Measurements from ENCODE around the gene ZNHIT1.

DNA sequence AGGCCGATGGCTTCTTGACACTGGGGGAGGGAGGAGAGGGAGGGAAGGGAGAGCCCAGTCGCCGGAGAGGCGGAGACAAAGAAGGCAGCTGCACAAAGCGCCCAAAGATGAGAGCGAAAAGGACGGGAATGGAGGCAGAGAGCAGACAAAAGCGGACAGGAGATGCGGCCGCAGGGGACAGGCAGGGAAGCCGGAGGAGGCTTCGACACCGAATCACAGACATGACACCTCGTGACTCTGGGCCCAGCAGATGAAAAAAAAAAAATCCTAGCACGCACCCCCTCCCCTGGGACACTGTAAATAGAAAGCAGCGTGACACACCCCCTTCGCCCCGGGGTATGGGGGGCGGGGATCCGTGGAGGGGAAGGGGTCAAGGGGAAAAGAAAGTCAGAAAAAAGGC, 38.8 kb upstream of the ZNHIT1 start:
- TF ChIP-seq POLR2A (IDR thresholded peaks at IDR 0.05; ENCODE audit: low read depth): no peak
- no peak for TF ChIP-seq POLR2AphosphoS5 (IDR thresholded peaks at IDR 0.05)
- TF ChIP-seq, protein P1, sequence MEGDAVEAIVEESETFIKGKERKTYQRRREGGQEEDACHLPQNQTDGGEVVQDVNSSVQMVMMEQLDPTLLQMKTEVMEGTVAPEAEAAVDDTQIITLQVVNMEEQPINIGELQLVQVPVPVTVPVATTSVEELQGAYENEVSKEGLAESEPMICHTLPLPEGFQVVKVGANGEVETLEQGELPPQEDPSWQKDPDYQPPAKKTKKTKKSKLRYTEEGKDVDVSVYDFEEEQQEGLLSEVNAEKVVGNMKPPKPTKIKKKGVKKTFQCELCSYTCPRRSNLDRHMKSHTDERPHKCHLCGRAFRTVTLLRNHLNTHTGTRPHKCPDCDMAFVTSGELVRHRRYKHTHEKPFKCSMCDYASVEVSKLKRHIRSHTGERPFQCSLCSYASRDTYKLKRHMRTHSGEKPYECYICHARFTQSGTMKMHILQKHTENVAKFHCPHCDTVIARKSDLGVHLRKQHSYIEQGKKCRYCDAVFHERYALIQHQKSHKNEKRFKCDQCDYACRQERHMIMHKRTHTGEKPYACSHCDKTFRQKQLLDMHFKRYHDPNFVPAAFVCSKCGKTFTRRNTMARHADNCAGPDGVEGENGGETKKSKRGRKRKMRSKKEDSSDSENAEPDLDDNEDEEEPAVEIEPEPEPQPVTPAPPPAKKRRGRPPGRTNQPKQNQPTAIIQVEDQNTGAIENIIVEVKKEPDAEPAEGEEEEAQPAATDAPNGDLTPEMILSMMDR (IDR thresholded peaks at IDR 0.05): no peak
